IgD-negative memory B cell (primary cell): ENCODE measurements around the gene KLHDC4. TPM values are rescaled to one million over a fixed set of nuclear protein-coding genes. Genes with fewer than 3 reads are reported as not detected.
"Not testable (repeated sequence)": the region's sequence is repeated elsewhere in the genome, so short reads cannot be mapped to it uniquely, and the experiment has no call there.

Experiments
- H3K27ac Mint-ChIP-seq, 3 donors: one replicate each; pipeline ENCODE4 v1.8.0; 2020 to 2022; ENCODE audit warnings: mild to moderate bottlenecking in 3 of 3, mixed read lengths in 3 of 3, moderate library complexity in 1 of 3
- H3K27me3 Mint-ChIP-seq: one replicate; pipeline ENCODE4 v1.8.0; 2021; ENCODE audit warnings: mixed read lengths
- H3K36me3 Mint-ChIP-seq: one replicate; pipeline ENCODE4 v1.8.0; 2020; ENCODE audit warnings: mild to moderate bottlenecking, mixed read lengths
- H3K4me1 Mint-ChIP-seq, 3 donors: one replicate each; pipeline ENCODE4 v1.8.0; 2020 to 2022; ENCODE audit warnings: mixed read lengths in 3 of 3, mild to moderate bottlenecking in 1 of 3
- H3K4me3 Mint-ChIP-seq, 4 donors: one replicate each; pipeline ENCODE4 v1.8.0; 2020 to 2022; ENCODE audit warnings: mild to moderate bottlenecking in 4 of 4, mixed read lengths in 4 of 4, moderate library complexity in 3 of 4
- H3K9me3 Mint-ChIP-seq, 3 donors: one replicate each; pipeline ENCODE4 v1.8.0; 2020 to 2021; ENCODE audit warnings: mixed read lengths in 3 of 3, mild to moderate bottlenecking in 1 of 3
- polyA plus RNA-seq: library from polyadenylated mRNA; unstranded; fragments of 300-500 nt; fragmentation: Illumina TruSeq; gene quantifications from one replicate; pipeline ENCODE4 v1.2.3, GENCODE V29; 2021

The KLHDC4 gene
- polyA plus RNA-seq, 1 donor from 2014 or later: 18.7 TPM

DNA sequence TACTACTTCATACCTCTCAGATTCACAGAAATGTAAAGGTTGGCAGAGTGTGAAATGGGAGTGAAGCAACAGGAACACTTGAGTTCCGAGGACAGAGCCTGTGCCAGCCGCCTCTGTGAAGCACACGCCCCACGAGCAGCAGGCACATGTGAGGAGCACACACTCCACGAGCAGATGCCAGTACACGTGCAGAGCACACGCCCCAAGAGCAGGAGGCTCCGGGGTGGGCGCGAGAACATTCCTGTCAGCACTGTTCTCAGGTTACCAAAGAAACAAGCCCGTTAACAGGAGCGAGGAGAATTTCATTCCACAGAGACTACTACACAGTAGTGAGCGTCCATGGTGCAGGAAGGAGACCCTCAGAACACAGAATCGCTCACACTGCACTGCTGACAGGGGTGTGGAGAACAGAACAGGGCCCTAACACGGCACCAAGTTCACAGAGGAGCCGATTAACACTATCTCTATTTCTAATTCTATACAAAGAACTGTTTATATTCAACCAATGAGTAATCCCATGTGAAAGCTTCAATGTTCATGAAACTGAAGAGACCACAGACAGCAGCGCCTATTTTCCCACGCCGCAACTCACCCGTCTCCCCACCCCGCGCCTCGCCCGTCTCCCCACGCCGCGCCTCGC lies 40.1 kb downstream of the KLHDC4 start:
- H3K27ac Mint-ChIP-seq: peak overlapping the region; percentile 40 to 90 (median 85)
- H3K36me3 Mint-ChIP-seq: peaks cover 18% of the 10 kb centered on the region
- H3K4me1 Mint-ChIP-seq: peaks cover 20 to 25% (median 25%) of the 10 kb centered on the region in 3 donors
- no peaks in the 10 kb centered on the region for H3K9me3 Mint-ChIP-seq
- no peaks in the 10 kb centered on the region for H3K27me3 Mint-ChIP-seq
- H3K4me3 Mint-ChIP-seq: peak overlapping the region in 1 of 4 donors; percentile 88

- Mint-ChIP-seq H3K27ac (peak overlapping the region; percentile 40 to 90 (median 85)), H3K4me3 (peak overlapping the region in 3 of 4 donors; percentile 45 to 88 (median 74)), H3K36me3 (peaks cover 12% of the 10 kb centered on the region), H3K4me1 (peaks cover 16 to 25% (median 23%) of the 10 kb centered on the region in 3 donors), H3K9me3 (no peaks in the 10 kb centered on the region), H3K27me3 (no peaks in the 10 kb centered on the region)
Measured at GRCh38 chr16:87724490-87725291, 41.1 kb downstream of the KLHDC4 start.

GRCh38 chr16:87723226-87723623 lies 42.6 kb downstream of the KLHDC4 start:
- Mint-ChIP-seq H3K27me3 (no peaks in the 10 kb centered on the region), H3K4me1 (peaks cover 14 to 25% (median 23%) of the 10 kb centered on the region in 3 donors), H3K36me3 (peaks cover 14% of the 10 kb centered on the region), H3K9me3 (no peaks in the 10 kb centered on the region), H3K4me3 (peak overlapping the region in 1 of 4 donors; percentile 61), H3K27ac (peak overlapping the region; percentile 11 to 71 (median 29))

DNA sequence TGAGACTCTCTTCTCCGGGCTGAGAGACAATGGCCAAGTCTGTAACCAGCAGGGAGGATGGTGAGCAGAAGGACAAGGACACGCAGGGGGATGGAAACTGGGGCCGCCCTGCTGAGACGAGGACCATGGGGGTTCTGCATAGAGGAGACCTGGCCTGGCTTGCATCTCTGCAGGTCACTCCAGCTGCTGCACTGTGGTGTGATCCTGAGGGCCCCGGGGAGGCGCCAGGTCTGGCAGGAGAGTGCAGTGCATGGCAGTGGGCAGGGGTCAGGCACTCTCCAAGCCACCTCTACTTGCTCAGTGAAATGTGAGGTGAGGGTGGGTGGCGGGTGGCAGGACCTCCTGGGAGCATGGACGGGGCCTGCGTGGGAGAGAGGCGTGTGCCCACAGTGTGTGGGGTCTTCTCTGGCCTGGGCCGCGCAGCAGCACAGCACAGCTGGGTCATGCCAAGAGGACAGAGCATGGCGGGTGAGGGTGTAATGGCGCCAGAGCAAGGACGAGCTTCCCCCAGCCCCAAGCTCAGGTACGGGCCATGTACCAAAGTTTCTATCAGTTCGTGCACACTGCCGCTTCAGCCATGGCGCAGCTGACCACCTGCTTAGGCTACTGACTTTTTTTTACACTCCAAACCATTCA lies 43.1 kb downstream of the KLHDC4 start:
- Mint-ChIP-seq H3K4me1 (peaks cover 15 to 28% (median 26%) of the 10 kb centered on the region in 3 donors), H3K27me3 (no peaks in the 10 kb centered on the region), H3K27ac (peak overlapping the region; percentile 11 to 71 (median 29)), H3K9me3 (no peaks in the 10 kb centered on the region), H3K4me3 (peak overlapping the region in 1 of 4 donors; percentile 61), H3K36me3 (peaks cover 15% of the 10 kb centered on the region)

GRCh38 chr16:87721622-87722585 lies 43.9 kb downstream of the KLHDC4 start:
- H3K36me3 Mint-ChIP-seq: peaks cover 17% of the 10 kb centered on the region
- H3K4me3 Mint-ChIP-seq: peak overlapping the region in 1 of 4 donors; percentile 52
- H3K4me1 Mint-ChIP-seq: peaks cover 18 to 29% (median 28%) of the 10 kb centered on the region in 3 donors
- H3K27ac Mint-ChIP-seq: no peak overlapping the region
- H3K9me3 Mint-ChIP-seq: no peaks in the 10 kb centered on the region
- no peaks in the 10 kb centered on the region for H3K27me3 Mint-ChIP-seq

- H3K4me3 Mint-ChIP-seq: no peak overlapping the region
- peaks cover 16% of the 10 kb centered on the region for H3K36me3 Mint-ChIP-seq
- no peaks in the 10 kb centered on the region for H3K9me3 Mint-ChIP-seq
- H3K27me3 Mint-ChIP-seq: no peaks in the 10 kb centered on the region
- peaks cover 18 to 27% (median 23%) of the 10 kb centered on the region in 3 donors for H3K4me1 Mint-ChIP-seq
- H3K27ac Mint-ChIP-seq: peak overlapping the region in 1 of 3 donors; percentile 45
Measured at GRCh38 chr16:87720446-87720845, 45.3 kb downstream of the KLHDC4 start.

- H3K36me3 Mint-ChIP-seq: peaks cover 19% of the 10 kb centered on the region
- H3K4me1 Mint-ChIP-seq: peaks cover 13 to 19% (median 14%) of the 10 kb centered on the region in 3 donors
- not testable (repeated sequence) for H3K27me3 Mint-ChIP-seq, H3K27ac Mint-ChIP-seq, H3K9me3 Mint-ChIP-seq
- peak overlapping the region in 1 of 4 donors; percentile 34 for H3K4me3 Mint-ChIP-seq
Measured at GRCh38 chr16:87718831-87719230, 47.0 kb downstream of the KLHDC4 start.

DNA sequence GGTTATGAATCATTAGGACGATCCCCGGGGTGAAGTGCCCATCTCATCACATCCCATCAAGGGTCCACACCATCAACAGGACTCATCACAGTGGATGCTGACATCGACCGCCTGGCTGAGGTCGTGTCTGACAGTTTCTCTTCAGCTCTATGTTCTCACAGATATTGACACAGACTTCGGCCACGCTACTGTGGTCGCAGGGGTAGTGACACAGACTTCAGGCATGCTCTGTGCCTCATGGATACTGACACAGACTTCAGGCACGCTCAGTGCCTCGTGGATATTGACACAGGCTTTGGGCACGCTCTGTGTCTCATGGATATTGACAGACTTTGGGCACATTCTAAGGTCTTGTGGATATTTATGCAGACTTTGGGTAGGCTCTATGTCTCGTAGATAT lies 50.1 kb downstream of the KLHDC4 start:
- no peaks in the 10 kb centered on the region for H3K27me3 Mint-ChIP-seq
- H3K4me3 Mint-ChIP-seq: peak overlapping the region in 1 of 4 donors; percentile 75
- peaks cover 6 to 21% (median 11%) of the 10 kb centered on the region in 3 donors for H3K4me1 Mint-ChIP-seq
- H3K36me3 Mint-ChIP-seq: peaks cover 15% of the 10 kb centered on the region
- no peaks in the 10 kb centered on the region for H3K9me3 Mint-ChIP-seq
- H3K27ac Mint-ChIP-seq: peak overlapping the region in 1 of 3 donors; percentile 26

- Mint-ChIP-seq H3K27me3 (no peaks in the 10 kb centered on the region), H3K9me3 (no peaks in the 10 kb centered on the region), H3K4me3 (peak overlapping the region in 1 of 4 donors; percentile 75), H3K36me3 (peaks cover 15% of the 10 kb centered on the region), H3K4me1 (peaks cover 6 to 21% (median 11%) of the 10 kb centered on the region in 3 donors), H3K27ac (peak overlapping the region in 1 of 3 donors; percentile 26)
Measured at GRCh38 chr16:87715231-87715630, 50.6 kb downstream of the KLHDC4 start.

GRCh38 chr16:87713451-87714229 lies 52.1 kb downstream of the KLHDC4 start:
- Mint-ChIP-seq H3K4me1 (peaks cover 6 to 19% (median 11%) of the 10 kb centered on the region in 3 donors), H3K27me3 (no peaks in the 10 kb centered on the region), H3K4me3 (peak overlapping the region in 3 of 4 donors; percentile 10 to 77 (median 28))

DNA sequence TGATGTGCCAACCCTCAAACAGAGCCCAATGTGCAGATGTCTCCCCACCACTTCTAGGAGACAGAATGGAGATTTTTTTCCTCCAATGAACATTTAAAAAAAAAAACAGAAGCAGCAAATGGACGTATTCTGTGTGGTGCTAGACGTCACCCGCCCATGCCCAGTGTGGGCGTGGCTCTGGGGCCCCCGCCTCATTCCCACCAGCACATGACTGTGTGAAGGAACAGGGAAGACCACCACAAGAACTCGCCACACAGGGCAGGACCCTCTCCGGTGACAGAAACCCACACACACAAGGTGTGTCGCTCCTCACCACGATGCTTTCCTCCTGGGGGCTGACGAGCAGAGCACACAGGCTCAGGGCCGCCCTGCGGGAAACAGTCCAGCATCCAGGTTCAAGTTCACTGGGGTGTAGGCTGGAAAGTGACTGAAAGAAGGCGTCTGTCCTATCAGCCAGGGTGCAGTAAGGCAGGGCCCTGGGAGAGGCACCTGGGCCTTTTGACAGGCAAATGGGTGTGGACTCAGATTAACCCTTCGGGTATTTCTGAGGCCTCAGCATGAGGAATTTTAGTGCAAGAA lies 53.5 kb downstream of the KLHDC4 start:
- Mint-ChIP-seq H3K27me3 (no peaks in the 10 kb centered on the region), H3K36me3 (peaks cover 13% of the 10 kb centered on the region)

More at GRCh38 chr16:87713451-87714229, 52.1 kb downstream of the KLHDC4 start:
- H3K27ac Mint-ChIP-seq: peak overlapping the region; percentile 77 to 93 (median 92)
- H3K36me3 Mint-ChIP-seq: peaks cover 14% of the 10 kb centered on the region
- H3K9me3 Mint-ChIP-seq: no peaks in the 10 kb centered on the region

GRCh38 chr16:87710887-87711286 lies 54.9 kb downstream of the KLHDC4 start:
- Mint-ChIP-seq H3K9me3 (no peaks in the 10 kb centered on the region), H3K27me3 (no peaks in the 10 kb centered on the region), H3K4me3 (no peak overlapping the region), H3K36me3 (peaks cover 13% of the 10 kb centered on the region), H3K4me1 (peaks cover 0 to 16% (median 4%) of the 10 kb centered on the region in 3 donors), H3K27ac (no peak overlapping the region)

More for the DNA sequence above, 53.5 kb downstream of the KLHDC4 start:
- H3K4me3 Mint-ChIP-seq: no peak overlapping the region
- peak overlapping the region in 1 of 3 donors; percentile 93 for H3K27ac Mint-ChIP-seq
- H3K9me3 Mint-ChIP-seq: no peaks in the 10 kb centered on the region
- peaks cover 0 to 16% (median 4%) of the 10 kb centered on the region in 3 donors for H3K4me1 Mint-ChIP-seq

DNA sequence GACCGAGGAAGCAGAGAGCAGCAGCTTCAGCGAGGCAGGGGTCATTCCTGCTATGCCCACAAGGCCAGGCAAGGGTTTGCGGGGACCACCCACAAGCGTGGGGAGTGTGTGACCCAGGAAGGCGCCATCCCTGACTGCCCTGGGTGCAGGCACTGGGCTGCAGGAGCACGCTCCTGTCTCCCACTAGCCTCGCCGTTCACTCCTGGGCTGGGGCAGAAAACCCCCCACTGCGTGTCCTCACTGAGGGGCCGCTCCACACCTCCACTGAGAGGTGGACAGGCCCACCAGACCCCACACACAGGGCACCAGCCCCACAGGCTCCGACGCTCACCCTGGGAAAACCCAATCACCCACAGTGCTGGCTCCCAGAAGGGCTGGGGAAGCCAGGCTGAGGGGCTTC lies 56.1 kb downstream of the KLHDC4 start:
- H3K9me3 Mint-ChIP-seq: no peaks in the 10 kb centered on the region
- peaks cover 4% of the 10 kb centered on the region for H3K36me3 Mint-ChIP-seq
- no peak overlapping the region for H3K4me3 Mint-ChIP-seq
- peaks cover 0 to 17% (median 5%) of the 10 kb centered on the region in 3 donors for H3K4me1 Mint-ChIP-seq
- no peaks in the 10 kb centered on the region for H3K27me3 Mint-ChIP-seq
- no peak overlapping the region for H3K27ac Mint-ChIP-seq
